HG03064 (cell line): ENCODE results near the gene DNAAF1.
"Not testable (repeated sequence)": the region's sequence is repeated elsewhere in the genome, so short reads cannot be mapped to it uniquely, and the experiment has no call there.

ENCODE experiments used
- ATAC-seq: cut with Tn5 transposase; IDR thresholded peaks from one replicate; pipeline ENCODE4 v1.9.1; 2021; ENCODE audit warnings: low read depth; ENCODE audit not compliant: unreplicated experiment

Gene DNAAF1

GRCh38 chr16:84205123-84205522, 60.0 kb downstream of the DNAAF1 start:
- ATAC-seq = not testable (repeated sequence)

- no peak for ATAC-seq
Observed at GRCh38 chr16:84205976-84206691, 61.0 kb downstream of the DNAAF1 start.

- no peak for ATAC-seq
Observed at GRCh38 chr16:84207251-84207650, 62.1 kb downstream of the DNAAF1 start.

GRCh38 chr16:84207879-84208278, 62.8 kb downstream of the DNAAF1 start:
- no peak for ATAC-seq

GRCh38 chr16:84209989-84210388, 64.9 kb downstream of the DNAAF1 start:
- no peak for ATAC-seq

- ATAC-seq = no peak
Observed at GRCh38 chr16:84212154-84212553, 67.0 kb downstream of the DNAAF1 start.

GRCh38 chr16:84212631-84213030, 67.5 kb downstream of the DNAAF1 start:
- no peak for ATAC-seq

- no peak for ATAC-seq
Observed at GRCh38 chr16:84214451-84215066, 69.5 kb downstream of the DNAAF1 start.

GRCh38 chr16:84215531-84215930, 70.4 kb downstream of the DNAAF1 start:
- no peak for ATAC-seq

GRCh38 chr16:84216144-84216543, 71.0 kb downstream of the DNAAF1 start:
- not testable (repeated sequence) for ATAC-seq

- no peak for ATAC-seq
Observed at GRCh38 chr16:84218176-84218823, 73.2 kb downstream of the DNAAF1 start.

GRCh38 chr16:84218956-84219355, 73.8 kb downstream of the DNAAF1 start:
- no peak for ATAC-seq

GRCh38 chr16:84220851-84221250, 75.7 kb downstream of the DNAAF1 start:
- ATAC-seq = no peak

- ATAC-seq = no peak
Observed at GRCh38 chr16:84223456-84223855, 78.3 kb downstream of the DNAAF1 start.

- no peak for ATAC-seq
Observed at GRCh38 chr16:84224554-84224953, 79.4 kb downstream of the DNAAF1 start.

GRCh38 chr16:84225126-84225525, 80.0 kb downstream of the DNAAF1 start:
- no peak for ATAC-seq

- ATAC-seq = no peak
Observed at GRCh38 chr16:84225571-84225970, 80.5 kb downstream of the DNAAF1 start.

- ATAC-seq = no peak
Observed at GRCh38 chr16:84226026-84226425, 80.9 kb downstream of the DNAAF1 start.
